Stimulated activated CD8-positive, alpha-beta memory T cell treated with anti-CD3 and anti-CD28 coated beads, Interleukin-4, amount 100 ng/mL, for 4 hours (primary cell): ENCODE data around the gene LRRC8D.
"Not testable (repeated sequence)": the region's sequence is repeated elsewhere in the genome, so short reads cannot be mapped to it uniquely, and the experiment has no call there.

Source experiments
- DNase-seq, 2 donors: peaks; one replicate each; pipeline ENCODE4 v3.0.0-alpha.2; 2020; ENCODE audit warnings: low read depth in 2 of 2, low spot score in 1 of 2

The LRRC8D gene

DNA sequence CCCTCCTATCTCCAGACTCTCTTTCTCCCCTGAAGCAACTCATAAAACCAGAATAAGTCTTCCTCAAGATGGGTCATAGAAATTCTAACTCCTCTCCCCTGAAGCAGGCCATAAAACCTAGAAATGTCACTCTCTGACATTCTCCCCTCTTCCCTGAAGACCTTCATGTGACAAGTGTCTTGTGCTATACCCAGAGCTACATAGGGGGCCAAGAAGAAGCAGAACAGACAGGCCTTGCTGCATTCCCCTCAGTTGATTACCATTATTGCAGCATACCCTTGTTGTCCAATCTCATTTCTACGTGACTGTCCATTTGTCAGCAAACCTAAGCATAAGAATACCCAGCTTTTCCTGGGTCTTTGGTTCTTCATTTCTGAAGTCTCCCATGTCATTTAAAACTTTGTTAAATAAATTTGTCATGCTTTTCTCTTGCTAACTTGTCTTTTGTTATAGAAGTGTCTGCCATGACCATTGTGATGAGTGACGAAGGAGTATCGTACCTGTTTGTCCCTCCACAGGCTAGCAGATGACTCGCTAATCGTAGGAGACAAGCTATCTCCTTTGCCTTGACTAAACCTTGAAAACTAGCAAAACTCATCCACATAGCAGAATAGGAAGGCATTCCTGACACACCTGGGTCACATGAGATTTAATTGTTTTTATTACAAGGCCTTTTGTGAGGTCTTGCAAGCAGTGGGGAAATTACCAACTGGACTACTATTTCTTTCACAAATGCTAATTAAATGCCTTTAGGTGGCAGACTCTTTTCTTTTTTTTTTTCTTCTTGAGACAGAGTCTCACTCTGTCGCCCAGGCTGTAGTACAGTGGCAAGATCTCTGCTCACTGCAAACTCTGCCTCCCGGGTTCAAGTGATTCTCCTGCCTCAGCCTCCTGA, 134.7 kb downstream of the LRRC8D start:
- no peak for DNase-seq

DNA sequence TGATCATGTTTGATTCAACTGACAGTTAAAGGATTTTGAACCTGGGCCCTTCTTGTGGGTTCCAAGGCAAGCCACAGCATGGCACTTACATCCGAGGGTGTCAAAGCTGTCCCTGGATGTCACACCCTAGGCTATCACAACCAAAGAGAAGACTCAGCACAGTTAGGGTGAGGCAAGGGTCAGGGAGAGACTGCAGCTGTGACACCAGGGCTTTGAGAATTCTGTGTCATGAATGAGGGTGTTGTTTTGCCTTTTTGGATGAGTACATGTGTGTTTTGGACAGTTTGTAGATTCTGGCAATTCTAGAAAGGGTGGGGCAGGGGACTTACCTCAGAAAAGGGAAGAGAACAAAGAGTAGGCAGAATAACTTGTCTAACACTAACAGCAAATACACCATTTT, 136.3 kb downstream of the LRRC8D start:
- no peak for DNase-seq

DNA sequence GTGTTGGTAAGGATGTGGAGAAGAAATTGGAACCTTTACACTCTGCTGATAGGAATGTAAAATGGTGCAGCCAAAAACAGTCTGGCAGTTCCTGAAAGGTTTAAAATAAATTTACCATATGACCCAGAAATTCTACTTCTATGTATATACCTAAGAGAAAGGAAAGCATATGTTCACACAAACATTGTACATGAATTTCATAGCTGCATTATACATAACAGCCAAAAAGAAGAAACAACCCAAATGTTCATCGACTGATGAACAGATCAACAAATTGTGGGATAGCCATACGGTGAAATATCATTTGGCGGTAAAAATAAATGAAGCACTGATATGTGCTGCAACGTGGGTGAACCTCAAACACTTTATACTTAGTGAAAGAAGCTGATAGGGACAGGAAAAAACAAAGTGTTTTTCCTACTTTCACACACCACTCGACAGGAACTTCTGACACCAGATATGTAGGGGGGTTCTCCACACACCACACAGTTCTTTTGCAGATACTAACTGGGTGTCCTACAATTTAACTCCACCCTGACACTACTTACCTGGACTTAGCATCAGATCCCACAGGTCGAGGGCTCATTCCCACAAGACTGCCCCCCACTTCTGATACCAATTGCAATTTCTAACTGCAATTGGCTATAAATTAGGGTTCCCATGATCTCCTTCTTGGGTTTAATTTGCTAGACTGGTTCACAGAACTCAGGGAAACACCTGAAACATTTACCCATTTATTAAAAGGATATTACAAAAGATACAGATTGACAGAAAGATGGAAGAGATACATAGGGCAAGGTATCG, 138.2 kb downstream of the LRRC8D start:
- no peak for DNase-seq

DNA sequence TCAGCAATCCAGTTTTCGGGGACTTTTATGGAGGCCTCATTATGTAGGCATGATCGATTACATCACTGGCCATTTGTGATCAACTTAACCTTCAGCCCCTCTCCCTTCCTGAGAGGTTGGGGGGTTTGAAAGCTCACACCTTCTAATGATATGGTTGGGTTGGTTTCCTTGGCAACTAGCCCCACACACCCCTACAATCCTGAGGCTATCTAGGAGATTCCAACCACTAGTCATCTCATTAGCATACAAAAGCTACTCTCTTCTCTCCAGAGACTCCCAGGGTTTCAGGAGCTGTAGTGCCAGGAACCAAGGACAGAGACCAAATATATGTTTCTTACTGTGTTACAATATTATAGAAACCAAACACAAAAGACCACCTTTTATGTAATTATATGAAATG, 138.9 kb downstream of the LRRC8D start:
- no peak for DNase-seq

DNA sequence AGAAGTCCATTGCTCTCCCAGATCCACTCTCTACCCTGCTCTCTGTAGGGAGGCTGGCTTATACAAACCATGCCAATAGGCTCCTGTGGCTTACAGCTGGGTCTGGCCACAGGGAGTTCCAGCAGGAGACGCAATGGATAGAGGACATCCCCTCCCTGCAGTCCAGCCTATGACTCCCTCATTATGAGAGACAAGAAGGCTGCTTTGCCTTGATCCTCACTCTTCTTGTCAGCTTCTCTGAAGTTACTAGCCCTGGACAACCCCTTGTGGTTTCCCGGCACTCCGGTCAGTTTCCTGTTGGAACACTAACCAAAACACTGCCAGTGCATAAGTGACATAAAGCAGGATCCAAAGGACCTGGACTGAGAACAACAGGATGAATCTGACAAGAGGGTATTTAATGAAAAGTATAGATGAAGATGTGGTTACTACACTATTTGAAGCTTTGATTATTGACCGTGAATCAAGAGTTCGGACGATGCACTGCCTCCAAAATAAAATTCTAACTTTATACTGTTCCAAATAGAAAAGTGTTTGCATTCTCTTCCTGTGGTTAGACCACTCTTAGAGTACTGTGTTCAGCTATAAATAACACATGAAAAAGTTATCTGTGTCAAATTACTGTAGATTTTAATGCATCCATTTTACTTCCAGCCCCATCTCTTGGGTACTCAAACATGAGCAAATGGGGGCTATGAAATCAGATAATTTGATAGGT, 141.4 kb downstream of the LRRC8D start:
- DNase-seq = no peak

DNA sequence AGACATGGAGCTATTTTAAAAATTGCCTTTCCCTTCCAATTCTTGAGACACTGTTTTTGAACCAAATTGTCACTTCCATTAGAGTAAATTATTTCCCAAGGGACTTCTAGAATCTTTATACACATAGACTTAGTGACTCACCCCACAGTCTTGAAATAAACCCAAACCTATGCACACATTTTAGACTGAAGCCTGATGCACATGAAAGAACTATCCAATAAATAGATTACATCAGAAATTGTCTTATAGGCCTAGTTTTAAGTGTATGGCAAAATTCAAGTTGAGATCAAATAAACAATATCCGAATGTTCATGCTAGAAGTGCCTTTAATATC, 141.9 kb downstream of the LRRC8D start:
- no peak for DNase-seq

DNA sequence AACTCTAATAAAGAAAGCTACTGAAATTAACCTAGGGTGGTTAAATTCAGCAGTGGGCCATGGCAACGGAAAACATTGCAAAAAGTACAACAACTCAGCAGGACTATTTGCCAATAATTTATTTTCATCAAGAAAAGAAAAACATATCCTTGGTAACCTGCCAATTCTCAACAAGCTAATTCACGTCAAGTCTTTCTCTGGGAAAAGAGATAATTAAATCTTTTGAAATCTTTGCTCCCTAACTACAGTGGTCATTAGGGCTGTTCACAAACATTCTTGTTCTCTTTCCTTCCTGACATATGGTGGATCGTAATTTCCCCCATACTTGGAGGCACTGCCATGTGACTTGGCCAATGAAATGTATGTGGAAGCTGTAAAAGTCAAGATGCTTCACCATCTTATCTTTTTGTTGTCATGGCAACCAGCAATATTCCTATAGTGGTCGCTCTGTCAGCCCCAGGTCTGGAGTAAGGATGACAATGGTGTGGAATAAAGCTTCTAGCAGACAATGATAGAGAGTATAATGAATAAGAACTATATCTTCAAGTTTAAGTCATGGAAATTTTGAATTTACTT, 144.4 kb downstream of the LRRC8D start:
- DNase-seq = no peak

DNA sequence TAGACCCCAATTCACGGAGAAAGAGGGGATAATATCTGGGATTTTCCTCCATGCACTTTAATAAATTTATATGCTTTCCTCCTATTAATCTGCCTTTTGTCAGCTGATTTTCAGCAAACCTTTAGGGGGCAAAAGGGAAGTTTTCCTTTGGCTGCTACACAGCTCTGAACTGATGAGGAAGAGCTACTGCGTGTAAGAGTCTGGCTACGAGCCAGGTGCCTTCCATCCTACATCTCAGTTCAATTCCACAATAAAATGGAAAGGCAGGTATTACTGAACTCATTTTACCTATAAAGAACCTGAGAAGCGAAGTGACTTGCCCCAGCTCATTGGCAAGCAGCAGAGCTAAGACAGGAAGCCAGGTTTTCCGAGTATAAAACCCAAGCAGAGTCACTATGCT, 145.8 kb downstream of the LRRC8D start:
- no peak for DNase-seq

DNA sequence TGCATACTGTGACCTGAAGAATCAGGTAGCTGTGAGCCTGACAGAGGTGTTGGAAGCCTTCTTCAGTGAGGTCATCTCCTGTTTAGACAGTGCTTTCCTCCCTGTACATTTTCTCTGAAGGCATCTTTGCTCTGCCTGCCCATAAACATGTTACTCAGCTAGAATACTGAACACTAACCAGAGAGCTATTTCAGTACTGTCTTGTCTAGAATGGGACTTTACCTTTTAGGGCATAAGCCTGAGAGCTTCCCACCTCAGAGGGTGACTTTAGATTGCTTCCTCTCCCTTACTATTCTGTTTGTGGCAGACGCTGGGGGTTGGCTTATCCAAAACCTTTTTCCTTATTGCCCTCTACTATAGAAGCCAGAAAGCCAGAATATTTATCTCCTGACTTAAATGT, 150.8 kb downstream of the LRRC8D start:
- no peak for DNase-seq

DNA sequence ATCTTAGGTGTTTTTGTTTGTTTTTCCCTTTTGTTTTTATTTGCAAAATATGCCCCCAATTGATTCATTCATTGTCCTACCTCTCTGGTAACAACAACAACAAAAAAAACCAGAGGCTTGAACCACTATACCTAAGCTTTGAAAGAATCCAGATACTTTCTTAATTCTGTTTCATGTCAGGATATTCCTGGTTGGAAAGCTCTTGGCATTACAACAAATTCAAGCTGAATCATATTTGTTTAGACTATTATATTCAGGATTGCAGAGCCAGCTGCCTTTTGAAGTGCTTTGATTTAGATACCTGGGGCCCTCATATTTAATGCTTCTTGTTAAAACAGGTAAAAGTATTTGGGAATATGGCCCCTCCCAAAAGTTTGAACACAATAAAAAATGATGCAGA, 151.2 kb downstream of the LRRC8D start:
- DNase-seq = no peak

DNA sequence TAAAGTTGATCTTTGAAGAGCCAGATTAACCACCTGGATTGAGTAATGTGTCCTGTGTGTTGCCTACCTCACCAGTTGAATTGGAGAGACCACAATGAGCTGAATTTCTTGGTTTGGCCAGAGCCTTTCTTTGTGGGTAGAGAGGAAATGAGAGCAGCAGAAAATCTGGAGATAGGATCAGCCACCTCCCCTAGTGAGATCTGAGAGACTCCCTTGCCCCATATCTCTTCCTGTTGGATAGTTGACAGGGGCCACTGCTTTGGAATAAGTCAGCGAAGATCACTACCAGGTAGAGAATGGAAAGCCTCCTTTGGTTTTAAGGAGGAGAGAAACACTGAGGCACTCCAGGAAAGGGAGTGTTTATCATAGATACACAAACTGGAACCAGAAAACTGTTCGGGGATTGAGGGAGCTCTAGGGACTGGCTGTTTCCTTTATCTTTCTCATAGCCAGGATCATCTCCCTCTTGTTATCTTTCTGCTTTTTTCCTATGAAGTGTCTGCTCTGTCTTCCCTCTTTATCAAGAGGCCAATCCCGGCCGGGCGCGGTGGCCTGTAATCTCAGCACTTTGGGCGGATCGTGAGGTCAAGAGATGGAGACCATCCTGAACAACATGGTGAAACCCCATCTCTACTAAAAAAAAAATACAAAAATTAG, 152.8 kb downstream of the LRRC8D start:
- DNase-seq = no peak

DNA sequence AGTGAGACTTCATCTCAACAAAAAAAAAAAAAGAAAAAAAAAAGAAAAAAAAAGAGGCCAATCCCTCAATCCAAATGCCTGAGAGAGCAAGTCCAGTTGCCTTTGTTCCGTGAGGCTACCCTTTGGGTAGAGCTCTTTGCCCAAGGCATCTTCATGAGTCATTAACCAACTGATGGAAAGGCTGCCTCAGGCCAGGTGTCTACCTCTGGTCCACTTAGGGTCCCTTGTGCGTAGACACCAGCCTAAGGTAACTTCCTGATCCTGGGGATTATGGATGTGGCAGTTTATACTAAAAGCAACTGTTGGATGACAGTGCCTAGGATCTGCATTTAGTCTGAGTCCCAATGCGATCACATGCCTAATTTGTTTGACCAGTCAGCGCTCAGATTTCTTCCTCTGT, 153.4 kb downstream of the LRRC8D start:
- no peak for DNase-seq

DNA sequence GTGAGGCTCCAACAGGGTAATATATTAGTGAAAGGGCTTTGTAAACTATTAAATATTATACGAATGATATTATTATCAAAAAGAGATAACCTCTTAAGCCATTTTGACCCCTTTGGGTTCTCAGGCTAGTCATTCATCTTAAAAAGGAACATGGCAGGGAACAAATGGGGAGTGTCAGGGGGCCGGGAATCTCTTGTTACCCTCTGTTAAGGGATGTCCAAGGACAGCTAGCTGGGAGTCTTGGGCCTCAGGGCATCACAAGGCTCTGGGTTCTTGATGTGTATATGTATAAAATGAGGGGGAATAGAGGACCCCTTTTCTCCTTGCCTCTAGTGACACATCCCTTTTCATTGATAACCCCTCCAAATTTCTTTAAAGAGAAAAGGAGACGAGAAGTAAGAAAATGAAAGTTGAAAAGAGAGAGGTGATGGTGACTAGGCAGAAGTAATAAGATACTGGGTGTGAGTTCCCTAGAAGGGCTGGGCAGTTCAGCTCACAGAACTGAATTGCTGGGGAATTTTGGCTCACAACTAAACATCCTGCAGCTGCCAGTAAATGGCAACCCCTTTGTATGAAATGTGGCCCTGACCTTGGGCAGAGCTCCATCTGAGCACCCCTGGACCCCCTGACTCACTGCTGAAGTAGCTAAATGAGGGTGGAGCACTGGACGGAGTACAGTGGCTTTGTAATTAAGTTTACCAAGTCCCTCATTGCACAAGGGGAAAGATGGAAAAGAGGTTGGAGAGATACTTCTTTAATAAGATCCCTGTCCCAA, 154.1 kb downstream of the LRRC8D start:
- no peak for DNase-seq

DNA sequence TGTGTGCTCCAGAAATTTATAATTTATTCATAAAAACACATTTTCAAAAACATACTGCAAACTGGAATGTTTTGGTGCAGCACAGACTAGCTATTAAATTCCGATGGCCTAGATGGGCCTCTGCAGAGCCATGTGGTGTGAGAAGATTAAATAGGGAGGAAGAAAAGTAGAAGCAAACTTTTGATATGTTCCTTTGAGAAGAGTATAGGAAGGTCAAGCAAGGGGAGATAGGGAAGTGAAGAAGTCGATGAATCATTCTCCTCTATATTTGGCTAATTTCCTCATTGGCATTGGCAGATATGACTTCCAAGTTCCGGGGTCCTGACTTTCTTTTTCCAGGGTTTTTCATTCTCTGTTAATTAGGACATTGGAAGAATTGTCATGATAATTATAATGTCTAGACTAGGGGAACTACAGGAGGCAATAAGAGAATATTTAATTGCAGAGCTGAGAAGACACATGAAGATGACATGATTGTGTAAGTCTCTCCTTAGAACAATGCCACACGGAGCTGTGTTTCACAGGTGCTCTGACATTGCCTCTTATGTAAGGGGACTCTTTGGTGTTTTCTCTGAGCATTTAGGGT, 154.8 kb downstream of the LRRC8D start:
- no peak for DNase-seq

DNA sequence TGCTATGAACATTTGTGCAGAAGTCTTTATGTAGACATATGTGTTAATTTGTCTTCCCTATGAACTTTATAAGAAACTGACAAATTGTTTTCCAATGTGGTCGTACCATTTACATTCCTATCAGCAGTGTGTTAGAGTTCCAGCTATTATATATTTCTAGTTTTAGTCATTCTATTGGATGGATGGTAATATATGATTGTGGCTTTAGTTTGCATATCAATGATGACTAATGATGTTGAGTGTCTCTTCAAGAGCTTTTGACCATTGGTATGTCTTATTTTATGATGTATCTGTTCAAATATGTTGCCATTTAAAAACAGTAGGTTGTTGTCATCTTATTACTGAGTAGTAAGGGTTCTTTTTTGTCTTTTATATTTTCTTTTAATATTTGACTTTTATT, 157.9 kb downstream of the LRRC8D start:
- DNase-seq = no peak

DNA sequence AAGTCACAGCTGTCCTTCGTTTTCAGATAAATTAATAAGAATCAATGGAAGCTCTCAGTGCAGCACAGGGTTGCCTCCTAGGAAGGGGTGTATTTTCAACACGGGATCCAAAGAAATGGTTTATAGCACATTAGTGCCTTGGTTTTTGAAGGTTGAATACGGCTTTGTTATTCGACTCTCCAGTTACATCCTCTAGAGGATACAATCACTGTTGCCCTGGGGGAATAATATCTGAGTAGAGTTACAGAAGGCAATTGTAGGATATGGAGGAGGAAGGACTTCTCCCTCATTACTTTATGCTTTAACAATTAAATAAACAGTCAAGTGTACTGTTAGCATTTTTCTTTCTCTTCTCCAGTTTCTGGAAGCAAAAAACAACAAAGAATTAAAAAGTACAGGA, 159.8 kb downstream of the LRRC8D start:
- no peak for DNase-seq

DNA sequence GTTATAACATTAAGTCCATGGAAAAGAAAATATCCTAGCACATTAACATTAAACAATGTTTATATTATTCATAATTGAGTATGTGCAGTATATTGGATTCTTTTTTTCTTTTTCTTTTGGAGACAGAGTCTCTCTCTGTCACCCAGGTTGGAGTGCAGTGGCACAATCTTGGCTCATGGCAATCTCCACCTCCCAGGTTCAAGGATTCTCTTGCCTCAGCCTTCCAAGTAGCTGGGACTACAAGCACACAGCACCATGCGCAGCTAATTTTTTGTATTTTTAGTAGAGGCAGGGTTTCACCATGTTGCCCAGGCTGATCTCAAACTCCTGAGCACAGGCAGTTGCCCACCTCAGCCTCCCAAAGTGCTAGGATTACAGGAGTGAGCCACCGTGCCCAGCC, 162.0 kb downstream of the LRRC8D start:
- not testable (repeated sequence) for DNase-seq

DNA sequence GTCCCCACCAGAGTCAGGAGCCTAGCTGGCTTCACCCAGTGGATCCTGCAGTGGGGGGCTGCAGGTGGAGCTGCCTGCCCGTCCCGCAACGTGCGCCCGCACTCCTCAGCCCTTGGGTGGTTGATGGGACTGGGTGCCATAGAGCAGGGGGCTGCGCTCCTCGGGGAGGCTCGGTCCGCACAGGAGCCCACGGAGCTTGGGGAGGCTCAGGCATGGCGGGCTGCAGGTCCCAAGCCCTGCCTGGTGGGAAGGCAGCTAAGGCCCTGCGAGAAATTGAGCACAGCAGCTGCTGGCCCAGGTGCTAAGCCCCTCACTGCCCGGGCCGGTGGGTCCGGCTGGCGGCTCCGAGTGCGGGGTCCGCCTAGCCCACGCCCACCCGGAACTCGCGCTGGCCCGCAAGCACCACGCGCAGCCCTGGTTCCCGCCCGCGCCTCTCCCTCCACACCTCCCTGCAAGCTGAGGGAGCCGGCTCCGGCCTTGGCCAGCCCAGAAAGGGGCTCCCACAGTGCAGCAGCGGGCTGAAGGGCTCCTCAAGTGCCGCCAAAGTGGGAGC, 163.8 kb downstream of the LRRC8D start:
- not testable (repeated sequence) for DNase-seq

DNA sequence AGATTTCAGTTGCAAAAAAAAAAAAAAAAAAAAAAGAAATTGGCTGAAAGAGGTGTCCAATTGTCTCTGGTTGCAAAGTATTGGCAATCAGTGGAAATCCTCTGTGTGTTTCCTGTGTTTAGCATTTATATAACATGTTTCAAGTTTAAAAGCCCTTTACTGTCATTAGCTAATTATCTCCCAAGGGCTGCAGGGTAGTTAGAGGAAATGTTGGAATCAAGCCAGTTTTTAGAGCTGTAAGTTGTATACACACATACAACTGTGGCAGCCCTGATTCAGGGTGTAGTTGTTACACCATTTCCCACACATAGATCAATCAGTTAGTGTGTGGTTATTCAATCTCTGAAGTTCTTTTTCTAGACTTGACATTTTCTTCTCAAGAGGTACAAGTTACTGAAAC, 165.2 kb downstream of the LRRC8D start:
- no peak for DNase-seq
